Measurements from ENCODE around the gene VWA2.

DNA sequence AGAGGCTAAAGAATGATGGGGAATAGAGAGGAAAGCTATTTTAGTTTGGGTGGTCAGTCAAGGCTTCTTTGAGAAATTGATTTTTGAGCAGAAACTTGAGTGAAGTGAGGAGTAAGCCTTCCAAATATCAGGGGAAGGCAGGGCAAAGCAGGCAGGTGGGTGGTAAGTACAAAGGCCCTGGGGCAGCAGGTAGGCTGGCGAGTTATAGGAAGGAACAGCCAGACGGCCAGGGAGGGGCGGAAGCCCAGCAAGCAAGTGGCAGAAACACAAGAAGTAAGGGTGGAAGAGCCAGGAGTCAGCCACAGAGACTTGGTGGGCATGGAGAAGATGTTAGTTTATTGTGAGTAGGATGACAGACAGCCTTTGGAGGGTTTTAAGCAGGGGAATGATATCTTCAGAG lies 34.9 kb downstream of the VWA2 start:
- TF ChIP-seq CTCF (conservative IDR thresholded peaks at IDR 0.05; ENCODE audit: low read depth, low read length) (no peak), POLR2A (IDR thresholded peaks at IDR 0.05; ENCODE audit: low read depth, low read length) (no peak), CEBPB (IDR thresholded peaks at IDR 0.05; ENCODE audit: low read depth, low read length) (no peak), NFE2L2 (IDR thresholded peaks at IDR 0.05; ENCODE audit: low read depth, low read length) (no peak), MXI1 (IDR thresholded peaks at IDR 0.05; ENCODE audit: borderline replicate concordance, low read depth, low read length) (no peak), SMC3 (IDR thresholded peaks at IDR 0.05; ENCODE audit: low read depth, low read length) (no peak), USF2 (IDR thresholded peaks at IDR 0.05; ENCODE audit: low read depth, low read length) (no peak), RAD21 (IDR thresholded peaks at IDR 0.05; ENCODE audit: low read length) (no peak), CHD1 (IDR thresholded peaks at IDR 0.05; ENCODE audit: low read depth, low read length) (no peak), RCOR1 (IDR thresholded peaks at IDR 0.05; ENCODE audit: insufficient replicate concordance, low read length) (no peak)
- TF ChIP-seq, protein P1, sequence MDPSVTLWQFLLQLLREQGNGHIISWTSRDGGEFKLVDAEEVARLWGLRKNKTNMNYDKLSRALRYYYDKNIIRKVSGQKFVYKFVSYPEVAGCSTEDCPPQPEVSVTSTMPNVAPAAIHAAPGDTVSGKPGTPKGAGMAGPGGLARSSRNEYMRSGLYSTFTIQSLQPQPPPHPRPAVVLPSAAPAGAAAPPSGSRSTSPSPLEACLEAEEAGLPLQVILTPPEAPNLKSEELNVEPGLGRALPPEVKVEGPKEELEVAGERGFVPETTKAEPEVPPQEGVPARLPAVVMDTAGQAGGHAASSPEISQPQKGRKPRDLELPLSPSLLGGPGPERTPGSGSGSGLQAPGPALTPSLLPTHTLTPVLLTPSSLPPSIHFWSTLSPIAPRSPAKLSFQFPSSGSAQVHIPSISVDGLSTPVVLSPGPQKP (IDR thresholded peaks at IDR 0.05; ENCODE audit: borderline replicate concordance, low read depth, low read length), result no peak
